K562 (cell line): ENCODE measurements around the gene CRKL. TPM values are rescaled to one million over a fixed set of nuclear protein-coding genes. Genes with fewer than 3 reads are reported as not detected.

Experiments used
- E2F3 ChIP-seq: fragments of 250-450 bp; sonication (Bioruptor Pico); IDR thresholded peaks from 2 replicates; pipeline ENCODE4 v1.4.0; 2020; ENCODE audit warnings: mild to moderate bottlenecking
- ERF ChIP-seq: fragments of 450-650 bp; formaldehyde crosslinking; IDR thresholded peaks from 2 replicates; pipeline ENCODE4 v1.4.0; 2020; ENCODE audit warnings: mild to moderate bottlenecking, mixed read lengths
- HDAC6 ChIP-seq: IDR thresholded peaks from 2 replicates; pipeline ENCODE4 v1.6.1; 2012; ENCODE audit warnings: low read depth, mild to moderate bottlenecking, control low read depth, inconsistent platforms, low read length, moderate library complexity
- KAT7 ChIP-seq: sonication (generic); formaldehyde crosslinking; IDR thresholded peaks from 2 replicates; pipeline ENCODE4 v1.8.0; 2022; ENCODE audit warnings: missing genetic modification reagents, mild to moderate bottlenecking, borderline replicate concordance
- KLF1 ChIP-seq: fragments of 450-650 bp; IDR thresholded peaks from 2 replicates; pipeline ENCODE4 v1.6.1; 2016; ENCODE audit warnings: missing genetic modification characterization, missing compliant biosample characterization
- MCM5 ChIP-seq: fragments of 450-650 bp; IDR thresholded peaks from 2 replicates; pipeline ENCODE4 v1.6.1; 2016; ENCODE audit warnings: low read depth
- MXI1 ChIP-seq: IDR thresholded peaks from 2 replicates; pipeline ENCODE4 v1.6.1; 2011; ENCODE audit warnings: low read depth, mild to moderate bottlenecking, improper control_type of control experiment, low read length
- NFATC3 ChIP-seq: fragments of 450-650 bp; IDR thresholded peaks from 2 replicates; pipeline ENCODE4 v1.6.1; 2017; ENCODE audit warnings: mild to moderate bottlenecking
- SMARCE1 ChIP-seq: fragments of 450-650 bp; IDR thresholded peaks from 2 replicates; pipeline ENCODE4 v1.7.1; 2016; ENCODE audit warnings: mild to moderate bottlenecking
- SRSF9 ChIP-seq: fragments of 200-400 bp; formaldehyde crosslinking; IDR thresholded peaks from 2 replicates; pipeline ENCODE4 v1.6.1; 2017; ENCODE audit warnings: low read depth, low read length, borderline replicate concordance
- XRCC4 ChIP-seq: IDR thresholded peaks from one replicate; pipeline ENCODE4 v1.6.1; 2011; ENCODE audit not compliant: insufficient read depth, insufficient read length; ENCODE audit errors: extremely low read depth
- ZBED1 ChIP-seq: IDR thresholded peaks from 2 replicates; pipeline ENCODE4 v1.6.1; 2014
- ZFP30 ChIP-seq: fragments of 250-450 bp; sonication (Bioruptor Pico); IDR thresholded peaks from 2 replicates; pipeline ENCODE4 v1.8.0; 2022; ENCODE audit warnings: moderate library complexity, mild to moderate bottlenecking, inconsistent platforms, borderline replicate concordance
- ZFPM2 ChIP-seq: fragments of 250-450 bp; sonication (Bioruptor Pico); IDR thresholded peaks from 2 replicates; pipeline ENCODE4 v1.5.1; 2022; ENCODE audit warnings: mild to moderate bottlenecking
- ZNF212 ChIP-seq: fragments of 450-650 bp; formaldehyde crosslinking; IDR thresholded peaks from 2 replicates; pipeline ENCODE4 v1.4.0; 2020; ENCODE audit warnings: mild to moderate bottlenecking
- ZNF324 ChIP-seq: fragments of 250-450 bp; sonication (Bioruptor Pico); IDR thresholded peaks from 2 replicates; pipeline ENCODE4 v1.4.0; 2020; ENCODE audit warnings: mild to moderate bottlenecking
- ZNF347 ChIP-seq: fragments of 450-650 bp; formaldehyde crosslinking; IDR thresholded peaks from 2 replicates; pipeline ENCODE4 v1.4.0; 2020; ENCODE audit warnings: low read depth, mild to moderate bottlenecking, moderate library complexity
- ZNF354B ChIP-seq: fragments of 250-450 bp; sonication (Bioruptor Pico); IDR thresholded peaks from 2 replicates; pipeline ENCODE4 v1.4.0; 2020
- ZNF384 ChIP-seq: IDR thresholded peaks from 2 replicates; pipeline ENCODE4 v1.6.1; 2012; ENCODE audit warnings: low read depth, low read length, improper control_type of control experiment
- ZNF436 ChIP-seq: fragments of 250-450, 450-650 bp; sonication (Bioruptor Pico); formaldehyde crosslinking; IDR thresholded peaks from 2 replicates; pipeline ENCODE4 v1.7.0; 2020; ENCODE audit warnings: mild to moderate bottlenecking
- ZNF586 ChIP-seq: fragments of 450-650 bp; formaldehyde crosslinking; conservative IDR thresholded peaks from 2 replicates; pipeline ENCODE4 v1.4.0; 2020; ENCODE audit warnings: mild to moderate bottlenecking, moderate library complexity
- polyA plus RNA-seq, 8 experiments: library from polyadenylated mRNA; depleted of rRNA in 4 of 8; stranded (reverse) in 5 of 8; unstranded in 3 of 8; fragments of >200 nt; fragmentation: Nextera tagmentation in 2 of 8; fragmentation: Illumina TruSeq in 1 of 8; extraction: Ambion mirVana in 2 of 8; extraction: Trizol in 1 of 8; gene quantifications; 2 replicates each; pipeline versions ENCODE4 v1.2.1 to v1.2.3, GENCODE V29; 2011 to 2014; ENCODE audit warnings: inconsistent platforms in 1 of 8, missing spikeins in 1 of 8
- total RNA-seq, 7 experiments: library from RNA; depleted of rRNA in 6 of 7; stranded (reverse); fragments of >200 nt in 6 of 7; fragmentation: Illumina TruSeq in 2 of 7; extraction: Trizol in 2 of 7; gene quantifications; 2 replicates each; pipeline versions ENCODE4 v1.2.1 to v1.2.3, GENCODE V29; 2011 to 2021; ENCODE audit warnings: low replicate concordance in 1 of 7
- TF ChIP-seq, protein P1 (sequence below): fragments of 450-650 bp; IDR thresholded peaks from 2 replicates; pipeline ENCODE4 v1.6.1; 2017; ENCODE audit warnings: mild to moderate bottlenecking, moderate library complexity
- TF ChIP-seq, protein P2 (sequence below): fragments of 450-650 bp; IDR thresholded peaks from 2 replicates; pipeline ENCODE4 v1.7.1; 2018; ENCODE audit warnings: mild to moderate bottlenecking, low read depth; ENCODE audit not compliant: partially characterized antibody
- TF ChIP-seq, protein P3 (sequence below): fragments of 250-450 bp; sonication (Bioruptor Pico); IDR thresholded peaks from 2 replicates; pipeline ENCODE4 v1.4.0; 2020; ENCODE audit warnings: mild to moderate bottlenecking, moderate library complexity, borderline replicate concordance

Gene CRKL
- total and polyA plus RNA-seq, 9 of the 15 experiments (the other 6 are each of a cell fraction or from before 2014, with no cell fraction given), result 100 to 263 (median 124) TPM

DNA sequence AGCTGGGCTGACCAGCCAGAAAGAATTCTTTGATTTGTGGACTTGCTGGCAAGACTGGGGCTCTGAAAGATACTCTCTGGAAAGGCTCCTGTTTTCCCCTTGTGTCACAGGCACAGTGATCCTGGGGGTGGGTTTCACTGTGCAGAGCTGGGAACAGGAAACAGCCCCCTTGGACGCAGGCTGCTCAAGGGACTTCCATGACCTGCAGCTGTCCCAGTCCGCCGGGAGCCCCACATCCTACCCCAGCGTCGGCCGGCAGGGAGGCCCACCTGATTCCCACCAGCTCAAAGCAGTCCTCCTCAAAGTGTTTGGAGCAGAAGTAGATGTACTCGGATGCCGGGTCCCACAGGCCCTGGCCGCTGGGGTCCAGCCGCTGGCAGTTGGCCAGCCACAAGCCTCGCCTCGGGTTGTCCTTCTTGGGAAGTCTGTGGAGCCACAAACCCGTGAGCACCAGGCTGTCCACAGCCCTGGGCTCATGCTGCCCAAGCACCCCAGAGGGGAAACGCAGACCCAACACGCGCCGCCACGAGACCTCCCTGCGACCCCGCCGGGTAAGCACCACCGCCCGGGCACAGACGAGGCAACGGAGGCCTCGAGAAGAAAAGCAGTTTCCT lies 83.9 kb downstream of the CRKL start (continued):
- peak; percentile 56; the same call in 1 of the 2 replicates for TF ChIP-seq ZNF436 (CRISPR knock-in tag)
- TF ChIP-seq, protein P1, sequence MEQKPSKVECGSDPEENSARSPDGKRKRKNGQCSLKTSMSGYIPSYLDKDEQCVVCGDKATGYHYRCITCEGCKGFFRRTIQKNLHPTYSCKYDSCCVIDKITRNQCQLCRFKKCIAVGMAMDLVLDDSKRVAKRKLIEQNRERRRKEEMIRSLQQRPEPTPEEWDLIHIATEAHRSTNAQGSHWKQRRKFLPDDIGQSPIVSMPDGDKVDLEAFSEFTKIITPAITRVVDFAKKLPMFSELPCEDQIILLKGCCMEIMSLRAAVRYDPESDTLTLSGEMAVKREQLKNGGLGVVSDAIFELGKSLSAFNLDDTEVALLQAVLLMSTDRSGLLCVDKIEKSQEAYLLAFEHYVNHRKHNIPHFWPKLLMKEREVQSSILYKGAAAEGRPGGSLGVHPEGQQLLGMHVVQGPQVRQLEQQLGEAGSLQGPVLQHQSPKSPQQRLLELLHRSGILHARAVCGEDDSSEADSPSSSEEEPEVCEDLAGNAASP, result no peak
- no peak for TF ChIP-seq ZFP30 (CRISPR knock-in tag)
- TF ChIP-seq ZFPM2 (CRISPR knock-in tag), result 0 out of 2 replicates have a peak, but pooled peaks have one; percentile 7
- TF ChIP-seq, protein P2, sequence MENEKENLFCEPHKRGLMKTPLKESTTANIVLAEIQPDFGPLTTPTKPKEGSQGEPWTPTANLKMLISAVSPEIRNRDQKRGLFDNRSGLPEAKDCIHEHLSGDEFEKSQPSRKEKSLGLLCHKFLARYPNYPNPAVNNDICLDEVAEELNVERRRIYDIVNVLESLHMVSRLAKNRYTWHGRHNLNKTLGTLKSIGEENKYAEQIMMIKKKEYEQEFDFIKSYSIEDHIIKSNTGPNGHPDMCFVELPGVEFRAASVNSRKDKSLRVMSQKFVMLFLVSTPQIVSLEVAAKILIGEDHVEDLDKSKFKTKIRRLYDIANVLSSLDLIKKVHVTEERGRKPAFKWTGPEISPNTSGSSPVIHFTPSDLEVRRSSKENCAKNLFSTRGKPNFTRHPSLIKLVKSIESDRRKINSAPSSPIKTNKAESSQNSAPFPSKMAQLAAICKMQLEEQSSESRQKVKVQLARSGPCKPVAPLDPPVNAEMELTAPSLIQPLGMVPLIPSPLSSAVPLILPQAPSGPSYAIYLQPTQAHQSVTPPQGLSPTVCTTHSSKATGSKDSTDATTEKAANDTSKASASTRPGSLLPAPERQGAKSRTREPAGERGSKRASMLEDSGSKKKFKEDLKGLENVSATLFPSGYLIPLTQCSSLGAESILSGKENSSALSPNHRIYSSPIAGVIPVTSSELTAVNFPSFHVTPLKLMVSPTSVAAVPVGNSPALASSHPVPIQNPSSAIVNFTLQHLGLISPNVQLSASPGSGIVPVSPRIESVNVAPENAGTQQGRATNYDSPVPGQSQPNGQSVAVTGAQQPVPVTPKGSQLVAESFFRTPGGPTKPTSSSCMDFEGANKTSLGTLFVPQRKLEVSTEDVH, result no peak
- TF ChIP-seq ZNF384, result no peak
- TF ChIP-seq XRCC4, result no peak
- no peak; the same call in 1 of the 2 replicates for TF ChIP-seq ZNF354B
- TF ChIP-seq MCM5, result no peak
- peak; percentile 73 for TF ChIP-seq ERF (CRISPR knock-in tag)
- peak; percentile 41; the same call in 1 of the 2 replicates for TF ChIP-seq KLF1 (tag)
- peak; percentile 60; the same call in 1 of the 2 replicates for TF ChIP-seq E2F3 (CRISPR knock-in tag)
- TF ChIP-seq ZBED1, result no peak
- TF ChIP-seq SMARCE1, result no peak
- no peak for TF ChIP-seq ZNF212 (CRISPR knock-in tag)
- TF ChIP-seq MXI1, result no peak
- no peak for TF ChIP-seq HDAC6
- TF ChIP-seq KAT7 (CRISPR knock-in tag), result no peak
- TF ChIP-seq, protein P3, sequence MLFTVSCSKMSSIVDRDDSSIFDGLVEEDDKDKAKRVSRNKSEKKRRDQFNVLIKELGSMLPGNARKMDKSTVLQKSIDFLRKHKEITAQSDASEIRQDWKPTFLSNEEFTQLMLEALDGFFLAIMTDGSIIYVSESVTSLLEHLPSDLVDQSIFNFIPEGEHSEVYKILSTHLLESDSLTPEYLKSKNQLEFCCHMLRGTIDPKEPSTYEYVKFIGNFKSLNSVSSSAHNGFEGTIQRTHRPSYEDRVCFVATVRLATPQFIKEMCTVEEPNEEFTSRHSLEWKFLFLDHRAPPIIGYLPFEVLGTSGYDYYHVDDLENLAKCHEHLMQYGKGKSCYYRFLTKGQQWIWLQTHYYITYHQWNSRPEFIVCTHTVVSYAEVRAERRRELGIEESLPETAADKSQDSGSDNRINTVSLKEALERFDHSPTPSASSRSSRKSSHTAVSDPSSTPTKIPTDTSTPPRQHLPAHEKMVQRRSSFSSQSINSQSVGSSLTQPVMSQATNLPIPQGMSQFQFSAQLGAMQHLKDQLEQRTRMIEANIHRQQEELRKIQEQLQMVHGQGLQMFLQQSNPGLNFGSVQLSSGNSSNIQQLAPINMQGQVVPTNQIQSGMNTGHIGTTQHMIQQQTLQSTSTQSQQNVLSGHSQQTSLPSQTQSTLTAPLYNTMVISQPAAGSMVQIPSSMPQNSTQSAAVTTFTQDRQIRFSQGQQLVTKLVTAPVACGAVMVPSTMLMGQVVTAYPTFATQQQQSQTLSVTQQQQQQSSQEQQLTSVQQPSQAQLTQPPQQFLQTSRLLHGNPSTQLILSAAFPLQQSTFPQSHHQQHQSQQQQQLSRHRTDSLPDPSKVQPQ (CRISPR knock-in tag), result 0 out of 2 replicates have a peak, but pooled peaks have one; percentile 70
- TF ChIP-seq ZNF347, result 0 out of 2 replicates have a peak, but pooled peaks have one; percentile 17
- TF ChIP-seq ZNF586 (CRISPR knock-in tag), result peak; percentile 37; the same call in 1 of the 2 replicates
- TF ChIP-seq ZNF324 (CRISPR knock-in tag), result peak; percentile 41; the same call in 1 of the 2 replicates
- no peak for TF ChIP-seq SRSF9
- TF ChIP-seq NFATC3, result no peak
